ENCODE data around the gene GNG4. TPM values are rescaled to one million over a fixed set of nuclear protein-coding genes. Genes with fewer than 3 reads are reported as not detected.

The GNG4 gene
- total and polyA plus RNA-seq, 10 of the 15 experiments (the other 5 are each of a cell fraction or from before 2014, with no cell fraction given): 0.03 to 0.15 (median 0.15) TPM; not detected in 7

DNA sequence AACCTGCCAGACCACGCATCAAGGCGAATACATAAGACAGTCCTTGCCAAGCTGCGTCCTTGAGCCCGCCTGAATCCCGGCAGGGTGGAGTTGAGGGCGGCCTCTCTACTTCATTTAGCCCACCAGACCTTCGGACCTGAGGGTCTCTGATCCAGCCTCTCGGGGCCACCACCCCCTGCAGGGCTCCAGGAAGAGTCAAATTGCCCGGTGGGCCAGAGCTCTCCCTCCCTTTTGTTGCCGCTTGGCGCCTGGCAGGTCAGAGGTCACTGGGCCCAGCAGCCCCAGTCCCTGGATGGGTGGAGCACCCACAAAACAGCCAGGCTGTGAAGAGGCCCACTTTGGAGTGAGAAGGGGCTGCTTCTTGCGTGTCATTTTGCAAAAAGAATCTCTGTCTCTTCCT lies 9.0 kb downstream of the GNG4 start:
- no peak overlapping the region for H3K4me2 ChIP-seq (ENCODE audit: control insufficient read depth, insufficient read depth)
- H3K4me3 ChIP-seq: no peak overlapping the region
- TF ChIP-seq POLR2A (IDR thresholded peaks at IDR 0.05; ENCODE audit: low read depth, low read length) (no peak), JUNB (IDR thresholded peaks at IDR 0.05) (no peak), MYC (IDR thresholded peaks at IDR 0.05; ENCODE audit: insufficient read depth, insufficient read length, insufficient replicate concordance, low read length, severe bottlenecking) (no peak), EP300 (IDR thresholded peaks at IDR 0.05; ENCODE audit: borderline replicate concordance in 1 of 2, control insufficient read depth in 1 of 2, low read depth in 2 of 2, low read length in 2 of 2) (no peak), TBL1XR1 (IDR thresholded peaks at IDR 0.05; ENCODE audit: low read depth, low read length) (no peak), SUZ12 (IDR thresholded peaks at IDR 0.05; ENCODE audit: unreplicated experiment) (no peak), RCOR1 (conservative IDR thresholded peaks at IDR 0.05; ENCODE audit: low read depth, low read length) (no peak), ZBED1 (IDR thresholded peaks at IDR 0.05; ENCODE audit: borderline replicate concordance) (no peak), SPI1 (IDR thresholded peaks at IDR 0.05; ENCODE audit: borderline replicate concordance, insufficient read depth, low read depth, low read length) (no peak), TCF7 (IDR thresholded peaks at IDR 0.05; ENCODE audit: borderline replicate concordance) (no peak), NFXL1 (IDR thresholded peaks at IDR 0.05; ENCODE audit: borderline replicate concordance) (no peak), BCL11A (IDR thresholded peaks at IDR 0.05; ENCODE audit: low read depth, low read length) (no peak), LARP7 (IDR thresholded peaks at IDR 0.05) (no peak)
- H3K27ac ChIP-seq (ENCODE audit: control insufficient read depth, insufficient read depth): no peak overlapping the region
- ChIA-PET RAD21 (ENCODE audit: unreplicated experiment) (no interaction called here), SMC1A (ENCODE audit: uncharacterized antibody, unreplicated experiment) (no interaction called here), CTCF (no interaction called here), POLR2A (interaction anchor here (1.0 kb wide), 1 partner anchor 10 kb away, joined by 3 read pairs; no protein-coding TSS in a partner anchor)
- no peaks in the 10 kb centered on the region for H3K27me3 ChIP-seq (replicated peaks in 1 of 2; ENCODE audit: control insufficient read depth in 2 of 2, insufficient read depth in 2 of 2, low read length in 1 of 2)
- DNase-seq (ENCODE audit: low read depth, low spot score) (no peak), FAIRE-seq (no peak), ATAC-seq (no peak)
- no peak overlapping the region for H2AFZ ChIP-seq (ENCODE audit: control insufficient read depth, low read depth, low read length)
- H3K36me3 ChIP-seq (ENCODE audit: control insufficient read depth in 2 of 2, insufficient read depth in 2 of 2, low read length in 1 of 2): no peaks in the 10 kb centered on the region
- intact Hi-C loops (cut with micrococcal nuclease; ENCODE audit: unreplicated experiment): no loop called here
- no peaks in the 10 kb centered on the region for H3K9me3 ChIP-seq (replicated peaks; ENCODE audit: control insufficient read depth, insufficient read depth, low read length)
- WGBS (ENCODE audit: insufficient coverage, insufficient replicate concordance, low lambda C conversion rate, missing lambda C conversion rate): 81% methylated on average over 11 of the region's 12 CpGs
- no TSS peak for BruUV-seq (replicated peaks)
- H3K4me1 ChIP-seq (ENCODE audit: control insufficient read depth, insufficient read depth, low read length): peaks cover 12% of the 10 kb centered on the region; the same call in 1 of the 2 replicates
- no peak overlapping the region for H3K9ac ChIP-seq (ENCODE audit: control insufficient read depth, insufficient read depth, low read length)
- in situ Hi-C loops (cut with MboI): no loop called here
- H4K20me1 ChIP-seq (ENCODE audit: control insufficient read depth, insufficient read depth): no peaks in the 10 kb centered on the region
- no peaks in the 10 kb centered on the region for H3K79me2 ChIP-seq (ENCODE audit: control insufficient read depth, insufficient read depth, low read length)
